HG02970 (cell line): ENCODE results near the gene CDYL.

Experiments
- ATAC-seq: cut with Tn5 transposase; IDR thresholded peaks from one replicate; pipeline ENCODE4 v1.9.1; 2021; ENCODE audit warnings: mild to moderate bottlenecking, moderate library complexity, moderate number of reproducible peaks; ENCODE audit not compliant: unreplicated experiment, low FRiP score

The CDYL gene

DNA sequence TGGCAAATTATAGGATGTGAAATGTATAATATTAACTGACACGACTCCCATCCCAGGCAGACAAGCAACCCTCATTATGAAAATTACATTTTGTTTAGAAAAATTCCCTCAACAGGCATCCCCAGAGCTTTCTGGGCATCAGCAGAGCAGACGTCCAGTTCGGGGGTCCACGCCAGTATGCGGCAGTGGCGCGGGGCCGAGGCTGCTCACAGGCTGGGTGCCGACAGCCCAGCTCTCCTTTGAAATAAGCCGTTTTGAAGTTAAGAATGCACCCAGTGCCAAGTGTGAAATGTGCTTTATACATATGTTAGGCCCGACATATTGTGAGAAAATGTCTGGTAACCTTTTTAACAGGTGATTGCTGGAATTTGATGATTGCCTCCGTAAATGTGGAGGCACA is 177.2 kb downstream of the CDYL start:
- ATAC-seq, result no peak

DNA sequence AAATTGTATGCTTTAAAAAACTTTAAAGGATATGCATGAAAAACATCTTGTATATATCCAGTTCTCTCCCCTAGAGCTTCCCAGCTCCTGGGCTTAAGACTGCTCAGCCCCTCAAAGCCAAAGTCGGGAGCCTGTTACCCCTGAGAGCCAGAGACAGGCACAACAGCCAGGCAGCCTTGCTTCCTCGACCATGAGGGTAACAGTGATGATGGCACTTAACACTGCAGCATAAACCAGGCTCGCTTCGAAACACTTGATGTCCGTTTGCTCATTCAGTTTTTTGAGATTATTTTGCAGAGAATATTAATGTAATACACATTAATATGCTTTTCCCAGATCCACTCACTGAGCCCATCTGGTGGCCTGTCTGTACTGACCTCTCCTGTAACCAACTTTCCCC is 180.4 kb downstream of the CDYL start:
- ATAC-seq, result no peak

DNA sequence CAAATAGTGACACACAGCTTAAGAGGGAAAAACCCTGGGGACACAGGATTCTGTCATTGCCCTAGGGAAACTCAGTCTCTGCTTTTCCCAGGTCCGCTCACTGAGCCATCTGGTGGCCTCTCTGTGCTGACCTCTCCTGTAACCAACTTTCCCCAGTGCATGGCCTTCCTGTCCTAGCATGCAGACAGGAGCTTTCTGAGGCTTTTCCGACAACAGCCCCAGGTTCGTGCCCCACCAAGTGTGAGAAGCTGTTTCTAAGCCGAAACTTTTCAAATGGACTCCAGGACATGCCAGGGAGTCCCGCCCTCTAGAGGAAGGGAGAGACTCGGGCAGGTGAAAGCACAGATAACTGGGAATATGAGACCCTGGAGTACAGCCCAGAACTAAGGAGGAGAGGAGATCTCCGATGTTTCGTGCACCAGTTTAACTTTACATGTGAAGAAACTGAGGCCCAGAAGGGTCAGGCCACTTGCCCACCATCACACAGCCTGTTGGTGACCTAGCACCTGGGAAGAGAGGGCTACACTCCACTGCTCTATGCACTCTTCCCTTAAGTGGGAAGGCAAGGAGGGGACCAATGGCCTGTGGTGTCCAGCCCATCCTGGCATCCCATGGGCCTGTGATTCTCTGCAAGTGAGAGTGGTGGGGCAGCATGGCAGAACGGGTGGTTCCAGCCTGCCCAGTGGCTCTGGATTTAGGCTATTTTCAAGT is 181.5 kb downstream of the CDYL start:
- ATAC-seq, result no peak

DNA sequence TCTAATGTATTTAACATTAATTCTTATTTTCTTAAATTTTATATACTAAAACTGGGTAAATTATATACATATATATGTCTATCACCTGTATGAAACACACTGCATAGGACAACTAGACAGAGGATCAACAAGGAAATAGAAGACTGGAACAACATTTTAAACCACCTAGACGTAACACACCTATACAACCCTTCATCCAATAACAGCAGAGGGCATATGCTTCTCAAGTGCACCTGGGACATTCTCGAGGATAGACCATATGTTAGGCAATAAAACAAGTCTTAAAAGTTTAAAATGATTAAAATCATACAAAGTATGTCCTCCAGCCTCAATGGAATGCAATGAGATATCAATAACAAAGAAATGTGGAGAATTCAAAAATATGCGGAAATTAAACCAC is 182.4 kb downstream of the CDYL start:
- no peak for ATAC-seq

DNA sequence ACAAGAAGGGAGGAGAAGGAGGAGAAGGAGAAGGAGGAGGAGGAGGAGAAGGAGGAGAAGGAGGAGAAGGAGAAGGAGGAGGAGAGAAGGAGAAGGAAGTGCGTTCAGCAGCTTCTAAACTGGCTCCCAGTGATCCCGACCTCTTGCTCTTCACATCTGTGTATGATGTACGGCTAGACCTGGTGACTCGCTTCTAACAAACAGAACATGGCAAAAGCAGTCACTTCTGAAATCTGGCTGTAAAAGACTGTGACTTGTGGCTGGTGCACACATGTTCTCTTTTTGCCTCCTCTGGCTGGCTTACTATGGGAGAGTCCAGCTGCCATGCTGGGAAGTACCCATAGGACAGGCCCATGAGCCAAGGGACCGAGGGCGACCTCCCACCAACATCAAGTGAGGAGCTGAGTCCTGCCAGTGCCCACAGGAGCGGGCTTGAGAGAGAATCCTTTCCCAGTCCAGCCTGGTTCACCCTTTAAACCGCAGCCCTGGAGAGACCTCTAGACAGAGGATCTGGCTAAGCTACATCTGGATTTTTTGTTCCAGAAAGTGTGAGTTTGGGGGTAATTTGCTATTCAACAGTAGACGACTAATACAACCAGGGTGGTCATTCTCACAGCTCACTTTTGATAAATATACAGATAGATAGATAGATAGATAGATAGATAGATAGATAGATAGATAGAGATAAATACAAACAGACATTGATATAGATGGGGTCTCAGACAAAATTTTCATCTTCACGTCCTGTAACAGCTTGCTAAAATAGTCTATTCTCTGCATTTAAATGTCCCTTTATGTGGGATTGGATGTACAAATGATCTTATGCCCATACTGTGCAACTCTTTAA is 185.3 kb downstream of the CDYL start:
- ATAC-seq, result no peak

DNA sequence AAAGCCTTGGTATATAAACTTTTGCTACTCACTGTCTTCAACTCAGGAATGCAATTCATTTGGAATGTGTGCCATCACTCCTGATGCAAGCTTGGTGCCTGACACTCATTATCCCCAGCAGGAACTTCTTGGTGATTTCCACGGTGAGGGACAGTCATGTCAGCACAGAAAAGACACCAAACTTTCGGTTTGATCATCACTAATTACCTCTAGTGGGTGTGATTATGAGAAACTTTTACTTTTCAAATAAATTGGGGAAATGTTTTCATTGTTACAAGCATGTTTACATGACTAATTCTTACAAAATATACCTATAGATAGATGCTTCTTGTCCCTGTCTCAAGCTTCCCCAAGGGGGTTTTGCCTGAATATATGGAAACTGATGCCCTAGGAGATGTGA is 186.7 kb downstream of the CDYL start:
- ATAC-seq, result no peak

DNA sequence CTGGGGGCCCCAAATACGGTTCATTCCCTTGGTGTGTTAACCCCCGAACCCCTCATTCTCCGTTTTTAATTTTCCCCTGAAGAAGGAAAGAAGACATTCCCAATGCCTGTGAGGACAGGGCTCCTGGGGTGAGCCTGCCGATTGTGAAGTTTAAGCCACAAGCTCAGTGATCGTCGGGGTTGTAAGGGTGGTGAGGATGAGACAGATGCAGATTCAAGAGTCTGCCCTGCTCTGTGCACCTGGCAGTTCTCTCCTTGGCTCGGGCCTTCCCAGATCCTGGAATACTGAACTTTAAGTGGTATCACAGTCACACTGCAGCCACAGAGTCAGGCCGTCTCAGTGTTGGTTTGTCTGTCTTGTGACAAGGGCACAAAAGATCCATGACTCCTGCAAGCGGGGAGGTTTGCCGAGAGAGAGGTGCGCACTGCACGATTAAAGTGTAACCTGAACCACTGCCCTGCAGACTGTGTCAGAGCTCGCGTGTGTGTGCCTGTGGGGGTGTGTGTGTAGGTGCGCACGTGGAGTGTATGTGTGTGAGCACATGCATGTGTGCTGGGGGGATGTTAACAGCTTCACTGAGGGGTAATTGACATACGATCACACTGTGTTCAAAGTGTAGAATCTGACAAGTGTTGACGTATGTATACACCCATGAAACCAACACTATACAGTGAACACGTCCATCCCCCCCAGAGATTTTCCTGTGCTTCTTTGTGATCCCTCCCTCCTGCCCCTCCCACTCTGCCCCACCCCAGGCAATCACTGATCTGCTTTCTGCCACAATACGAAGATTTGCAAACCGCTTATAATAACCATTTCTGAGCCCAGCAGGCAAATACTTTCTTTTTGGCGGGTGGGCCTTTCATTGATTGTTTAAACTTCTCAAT is 188.7 kb downstream of the CDYL start:
- no peak for ATAC-seq

DNA sequence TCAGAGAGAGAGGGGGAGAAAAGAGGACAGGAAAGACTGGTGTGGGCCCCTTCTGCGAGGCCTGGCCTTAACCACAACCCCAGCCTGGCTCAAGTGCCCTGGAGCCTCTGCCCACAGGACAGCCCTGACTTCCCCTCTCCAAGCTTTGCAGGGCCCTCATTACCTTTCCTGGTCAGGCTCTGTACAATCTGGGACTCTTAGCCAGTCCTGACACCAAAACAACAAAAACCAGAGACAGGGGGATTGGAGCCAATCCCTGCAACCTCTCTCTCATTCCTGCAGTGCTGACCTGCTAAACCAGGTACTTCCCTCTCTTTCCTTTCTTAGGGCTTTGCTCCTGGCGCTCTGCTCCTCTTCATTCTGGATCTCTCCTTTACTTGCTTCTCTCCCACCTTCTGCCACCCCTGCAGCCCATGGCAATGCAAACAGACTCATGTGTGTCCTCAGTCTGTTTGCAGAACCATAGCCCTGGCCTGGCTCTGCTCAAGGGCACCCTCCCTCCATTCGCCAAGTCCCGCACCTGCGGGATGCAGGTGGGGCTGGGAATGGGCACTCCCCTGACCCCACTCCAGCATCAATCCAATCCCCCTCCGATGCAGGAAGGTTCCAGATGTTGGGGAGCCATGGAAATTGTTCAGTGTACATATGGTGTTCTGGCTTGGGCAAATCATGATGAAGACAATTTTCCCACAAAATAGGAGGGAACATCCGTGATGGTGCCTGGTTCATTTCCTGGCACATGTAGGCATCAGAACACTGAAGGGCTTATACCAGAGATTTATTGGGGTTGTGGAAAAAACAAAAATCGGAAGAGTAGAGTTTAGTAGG is 189.6 kb downstream of the CDYL start:
- no peak for ATAC-seq

DNA sequence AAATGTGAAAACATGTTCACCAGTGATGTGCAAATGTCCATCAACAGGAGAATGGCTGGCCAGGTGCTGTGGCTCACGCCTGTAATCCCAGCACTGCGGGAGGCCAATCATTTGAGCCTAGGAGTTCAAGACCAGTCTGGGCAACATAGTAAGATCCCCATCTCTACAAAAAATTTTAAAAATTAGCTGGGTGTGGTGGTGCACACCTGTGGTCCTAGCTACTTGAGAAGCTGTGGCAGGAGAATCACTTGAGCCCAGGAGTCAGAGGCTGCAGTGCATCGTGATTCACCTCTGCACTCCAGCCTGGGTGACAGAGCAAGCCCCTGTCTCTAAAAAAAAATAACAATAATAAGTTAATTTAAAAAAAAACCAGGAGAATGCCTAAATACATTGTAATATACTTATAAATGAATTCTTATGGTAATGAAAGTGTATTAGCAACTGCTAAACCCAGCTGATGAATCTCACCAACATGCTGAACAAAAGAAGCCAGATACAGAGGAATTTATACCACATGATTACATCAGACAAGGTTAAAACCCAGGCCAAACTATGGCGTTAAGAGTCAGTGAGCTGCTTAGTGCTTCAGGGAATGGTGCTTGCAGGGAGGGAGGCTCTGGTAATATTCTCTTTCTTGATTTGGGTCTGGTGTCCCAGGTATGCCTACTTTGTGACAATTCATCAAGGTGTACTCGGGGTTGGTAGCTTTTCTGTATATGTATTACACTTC is 191.3 kb downstream of the CDYL start:
- ATAC-seq, result no peak

DNA sequence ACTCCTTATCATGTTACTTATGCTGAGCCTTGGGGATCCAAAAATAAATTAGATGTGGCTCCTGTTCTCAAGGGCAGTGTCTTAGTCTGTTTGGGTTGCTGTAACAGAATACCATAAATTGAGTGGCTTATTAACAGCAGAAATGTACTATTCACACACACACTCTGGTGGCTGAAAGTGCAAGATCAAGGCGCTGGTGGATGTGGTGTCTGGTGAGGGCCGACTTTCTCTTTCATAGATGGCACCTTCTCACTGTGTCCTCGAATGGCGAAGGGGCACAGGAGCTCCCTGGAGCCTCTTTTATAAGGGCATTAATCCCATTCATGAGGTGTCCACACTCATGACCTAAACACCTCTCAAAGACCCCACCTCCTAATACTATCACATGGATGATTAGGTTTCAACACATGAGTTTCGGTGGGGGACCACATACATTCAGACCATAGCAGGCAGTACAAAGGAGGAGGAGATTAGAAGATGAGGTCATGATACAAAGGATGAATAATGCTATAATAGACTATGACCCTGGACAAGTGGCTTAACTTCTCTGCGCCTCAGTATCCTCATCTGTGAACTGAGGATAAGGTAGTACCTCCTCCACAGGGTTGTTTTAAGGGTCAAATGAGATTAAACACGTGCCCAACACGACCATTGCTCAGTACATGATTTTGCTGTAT is 193.5 kb downstream of the CDYL start:
- no peak for ATAC-seq

DNA sequence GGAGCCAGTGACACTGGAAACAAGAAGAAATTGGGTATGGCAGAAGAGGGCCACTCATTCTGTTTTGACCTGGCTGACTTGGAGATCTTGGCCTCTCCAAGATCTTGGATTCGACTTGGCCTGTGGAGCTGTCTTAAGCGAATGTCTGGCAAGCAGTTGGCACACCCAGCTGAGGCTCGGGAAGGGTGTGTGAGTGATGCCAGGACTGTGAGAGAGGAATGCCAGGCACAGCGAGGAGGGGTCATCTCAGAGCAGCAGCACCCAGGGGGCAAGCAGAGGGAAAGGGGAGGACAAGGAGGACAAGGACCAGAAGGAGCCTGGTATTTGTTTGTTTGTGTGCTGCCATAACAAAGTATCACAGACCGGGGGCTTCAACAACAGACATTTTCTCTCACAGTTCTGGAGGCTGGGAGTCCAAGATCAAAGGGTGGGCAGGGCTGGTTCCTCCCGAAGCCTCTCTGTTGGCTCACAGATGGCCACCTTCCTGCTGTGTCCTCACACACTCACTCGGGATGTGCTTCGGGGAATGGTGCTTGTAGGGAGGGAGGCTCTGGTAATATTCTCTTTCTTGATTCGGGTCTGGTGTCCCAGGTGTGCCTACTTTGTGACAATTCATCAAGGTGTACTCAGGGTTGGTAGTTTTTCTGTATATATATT is 194.7 kb downstream of the CDYL start:
- no peak for ATAC-seq

DNA sequence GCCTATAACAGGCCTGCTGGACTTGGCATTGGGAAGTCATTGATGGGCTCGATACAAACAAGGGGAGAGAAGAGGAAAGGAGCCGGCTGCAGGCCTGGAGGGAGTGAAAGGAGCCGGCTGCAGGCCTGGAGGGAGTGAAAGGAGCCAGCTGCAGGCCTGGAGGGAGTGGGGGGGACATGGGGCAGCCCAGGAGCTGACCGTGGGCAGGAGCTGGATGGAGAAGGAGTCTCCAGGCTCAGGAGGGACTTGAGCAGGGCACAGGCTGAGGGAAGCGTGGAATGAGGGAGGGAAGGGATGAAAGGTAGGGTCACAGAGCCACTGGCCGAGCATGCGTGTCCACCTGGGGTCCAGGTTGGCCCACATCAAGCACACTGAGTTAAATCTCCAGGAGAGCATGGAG is 195.6 kb downstream of the CDYL start:
- no peak for ATAC-seq

DNA sequence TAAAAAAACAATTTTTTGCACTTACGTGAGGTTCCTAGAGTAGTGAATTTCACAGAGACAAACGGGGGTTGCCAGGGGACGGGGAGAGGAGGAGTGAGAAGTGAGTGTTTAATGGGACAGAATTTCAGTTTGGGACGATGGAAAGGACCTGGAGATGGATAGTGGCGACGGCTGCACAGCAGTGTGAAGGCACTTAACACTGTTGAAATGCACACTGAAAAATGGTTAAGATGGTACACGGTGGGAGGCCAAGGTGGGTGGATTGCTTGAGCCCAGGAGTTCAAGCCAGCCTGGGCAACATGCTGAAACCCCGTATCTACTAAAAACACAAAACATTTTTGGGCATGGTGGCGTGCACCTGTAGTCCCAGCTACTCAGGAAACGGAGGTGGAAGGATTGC is 196.2 kb downstream of the CDYL start:
- no peak for ATAC-seq

DNA sequence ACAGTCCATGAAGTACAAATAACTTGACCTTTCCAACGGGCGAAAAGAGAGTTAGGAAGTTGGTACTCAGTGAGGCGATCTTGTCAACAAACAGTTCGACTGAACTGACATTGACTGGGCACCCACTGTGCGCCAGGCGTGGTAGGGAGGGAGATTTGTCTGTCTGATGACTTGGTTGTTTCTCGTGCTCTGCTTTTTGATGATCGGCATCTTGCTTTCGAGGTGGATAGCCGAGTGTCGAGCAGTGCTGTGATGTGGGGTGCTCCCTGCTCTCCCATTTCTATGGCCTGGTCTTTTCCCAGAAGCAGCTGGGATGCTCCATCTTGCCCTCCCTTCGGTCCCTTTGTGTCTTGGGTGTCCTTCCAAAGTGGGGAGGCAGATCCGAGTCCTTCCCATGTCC is 197.2 kb downstream of the CDYL start:
- no peak for ATAC-seq

DNA sequence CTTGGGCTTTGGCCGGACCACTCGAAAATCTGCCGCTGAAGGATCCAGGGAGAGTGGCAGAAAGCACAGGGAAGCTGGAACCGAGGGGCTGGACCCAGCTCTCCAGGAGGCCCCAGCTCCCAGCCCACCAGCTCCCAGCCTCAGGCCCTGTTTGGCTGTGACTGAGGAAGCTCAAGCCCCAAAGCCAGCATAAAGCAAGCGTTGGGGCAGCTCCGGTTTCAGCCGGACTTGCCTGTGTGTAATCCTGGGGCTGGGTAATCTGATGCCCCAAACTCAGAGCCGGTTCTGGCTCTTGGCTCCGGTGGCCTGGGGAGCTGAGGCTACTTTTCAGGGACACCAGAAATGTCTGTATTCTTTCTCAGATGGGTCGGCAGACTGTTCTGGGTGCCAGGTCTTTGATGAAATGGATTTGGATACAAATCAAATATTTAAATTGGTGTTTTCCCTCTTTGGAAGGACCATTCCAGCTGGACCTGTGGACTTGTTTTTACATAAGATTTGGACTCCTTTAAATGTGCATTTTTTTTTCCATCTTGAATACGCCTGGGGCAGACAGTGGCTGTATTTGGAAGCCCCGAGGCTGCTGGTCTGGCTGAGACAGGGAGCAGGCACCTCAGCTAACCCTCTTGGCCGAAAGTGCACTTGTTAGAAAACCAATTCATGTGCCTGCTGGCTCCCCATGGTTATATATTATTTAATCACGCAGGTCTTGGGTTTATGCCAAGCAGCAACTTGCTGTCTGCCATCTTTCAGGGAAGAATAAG is 198.0 kb downstream of the CDYL start:
- no peak for ATAC-seq

DNA sequence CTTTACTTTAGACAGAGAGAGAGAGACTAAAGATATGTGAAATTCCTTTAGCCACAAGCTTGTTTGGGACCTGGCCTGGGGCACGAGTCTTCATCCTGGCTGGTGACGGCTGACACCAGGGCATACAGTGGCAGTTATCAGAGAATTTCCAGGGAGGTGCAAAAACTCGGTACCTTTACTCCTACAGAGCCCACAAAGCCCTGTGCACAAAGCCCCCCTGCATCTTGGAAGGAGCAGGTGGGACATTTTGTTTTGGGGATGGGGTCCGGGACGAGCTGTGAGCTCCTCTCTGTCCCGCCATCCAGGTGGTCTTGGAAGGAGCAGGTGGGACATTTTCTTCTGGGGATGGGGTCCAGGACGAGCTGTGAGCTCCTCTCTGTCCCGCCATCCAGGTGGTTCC is 198.8 kb downstream of the CDYL start:
- no peak for ATAC-seq

DNA sequence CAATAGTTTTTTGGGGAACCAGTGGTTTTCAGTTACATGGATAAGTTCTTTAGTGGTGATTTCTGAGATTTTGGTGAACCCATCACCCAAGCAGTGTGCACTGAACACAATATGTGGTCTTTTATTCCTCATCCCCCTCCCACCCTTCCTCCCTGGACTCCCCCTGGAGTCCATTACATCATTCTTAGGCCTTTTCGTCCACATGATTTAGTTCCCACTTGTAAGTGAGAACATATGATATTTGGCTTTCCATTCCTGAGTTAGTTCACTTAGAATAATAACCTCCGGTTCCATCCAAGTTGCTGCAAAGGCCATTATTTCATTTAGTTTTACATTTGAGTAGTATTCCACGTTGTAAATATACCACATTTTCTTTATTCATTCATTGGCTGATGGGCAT is 199.3 kb downstream of the CDYL start:
- no peak for ATAC-seq

DNA sequence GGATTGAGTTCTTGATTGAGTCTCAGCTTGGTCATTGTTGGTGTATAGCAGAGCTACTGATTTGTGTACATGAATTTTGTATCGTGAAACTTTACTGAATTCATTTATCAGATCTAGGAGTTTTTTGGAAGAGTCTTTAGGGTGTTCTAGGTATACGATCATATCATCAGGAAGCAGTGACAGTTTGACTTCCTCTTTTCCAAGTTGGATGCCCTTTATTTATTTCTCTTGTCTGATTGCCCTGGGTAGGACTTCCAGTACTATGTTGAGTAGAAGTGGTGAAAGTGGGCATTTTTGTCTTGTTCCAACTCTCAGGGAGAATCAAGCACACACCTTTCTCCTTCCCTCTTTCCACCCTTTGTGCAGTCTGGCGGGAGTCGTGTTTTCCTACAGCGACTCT is 201.3 kb downstream of the CDYL start:
- no peak for ATAC-seq
